GM21737 (cell line): Measurements from ENCODE around the gene OPN3.
A peak's percentile ranks its signal among the peaks of the same experiment; 100 is the strongest.

ENCODE experiments used
- ATAC-seq: cut with Tn5 transposase; IDR thresholded peaks from one replicate; pipeline ENCODE4 v1.9.1; 2021; ENCODE audit warnings: mild to moderate bottlenecking, moderate library complexity; ENCODE audit not compliant: unreplicated experiment

OPN3 gene

DNA sequence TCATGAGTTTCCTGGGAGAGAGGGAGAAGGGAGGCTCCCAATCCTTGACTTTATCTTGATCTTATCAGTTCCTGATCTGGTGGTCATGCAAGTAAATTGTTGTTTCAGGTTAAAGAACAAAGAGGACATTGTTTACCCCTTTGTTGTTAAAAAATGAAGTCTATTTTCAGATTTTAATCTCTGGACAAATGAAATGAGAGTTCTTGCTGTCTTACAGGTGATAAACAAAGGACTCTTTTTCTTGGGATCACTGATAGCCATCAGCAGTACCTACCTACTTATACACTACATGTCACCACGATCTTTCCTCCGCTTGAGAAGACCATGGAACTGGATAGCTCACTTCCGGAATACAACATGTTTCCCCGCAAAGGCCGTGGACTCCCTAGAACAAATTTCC, 48.4 kb downstream of the OPN3 start:
- ATAC-seq = no peak

DNA sequence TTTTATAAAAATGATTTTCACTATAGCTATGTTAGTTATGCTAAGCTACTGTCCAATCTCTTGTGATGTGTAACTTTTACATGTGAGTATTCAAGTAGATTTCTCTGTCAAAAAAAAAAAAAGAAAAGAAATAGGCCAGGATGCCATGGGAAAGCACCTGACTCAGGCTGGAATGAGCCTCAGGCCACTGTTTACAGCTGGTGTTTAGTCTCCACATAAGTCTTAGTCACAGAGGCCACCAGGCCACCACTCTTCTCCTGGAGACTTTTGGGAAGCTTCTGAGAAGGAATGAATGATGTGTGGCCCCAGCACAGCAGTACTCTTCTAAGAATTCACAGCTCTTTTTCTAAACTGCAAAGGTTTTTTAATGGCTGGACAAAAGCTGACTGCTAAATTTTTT, 48.9 kb downstream of the OPN3 start:
- ATAC-seq = no peak

DNA sequence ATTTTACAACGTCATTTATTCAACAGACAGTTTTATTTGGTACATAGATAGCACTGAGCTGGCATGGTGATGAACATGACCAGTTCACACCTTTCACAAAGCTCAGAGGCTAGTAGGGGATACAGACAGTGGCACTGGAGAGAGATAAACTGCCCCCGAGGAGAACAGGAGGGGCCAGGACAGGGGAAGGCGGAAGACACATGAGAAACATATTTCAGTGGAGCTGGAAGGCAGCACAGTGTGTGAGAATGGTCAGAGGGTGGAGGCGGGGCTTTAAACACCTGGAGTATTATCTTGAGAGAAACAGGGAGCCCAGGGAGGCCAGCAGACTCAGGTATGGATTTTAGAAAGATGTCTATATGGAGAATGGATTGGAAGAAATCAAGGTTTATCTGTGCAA, 49.5 kb downstream of the OPN3 start:
- no peak for ATAC-seq

DNA sequence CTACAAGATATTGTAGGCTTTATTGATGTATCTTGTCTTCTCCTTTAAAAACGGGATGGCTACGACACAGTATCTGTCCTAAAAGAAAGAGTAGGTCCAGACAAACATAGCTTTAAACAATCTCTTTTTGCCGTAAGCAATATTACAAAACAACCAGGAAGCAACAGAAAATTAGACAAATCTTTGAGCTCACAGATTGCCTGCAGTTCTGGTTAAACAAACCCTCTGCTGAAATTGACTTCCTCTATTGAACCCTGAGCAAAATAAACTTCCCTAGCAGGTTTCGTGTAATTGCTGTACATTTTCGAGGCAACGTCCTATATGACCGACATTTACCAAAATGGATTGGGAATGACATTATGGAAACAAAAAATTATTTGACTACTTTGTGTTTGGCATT, 50.6 kb downstream of the OPN3 start:
- ATAC-seq = no peak

DNA sequence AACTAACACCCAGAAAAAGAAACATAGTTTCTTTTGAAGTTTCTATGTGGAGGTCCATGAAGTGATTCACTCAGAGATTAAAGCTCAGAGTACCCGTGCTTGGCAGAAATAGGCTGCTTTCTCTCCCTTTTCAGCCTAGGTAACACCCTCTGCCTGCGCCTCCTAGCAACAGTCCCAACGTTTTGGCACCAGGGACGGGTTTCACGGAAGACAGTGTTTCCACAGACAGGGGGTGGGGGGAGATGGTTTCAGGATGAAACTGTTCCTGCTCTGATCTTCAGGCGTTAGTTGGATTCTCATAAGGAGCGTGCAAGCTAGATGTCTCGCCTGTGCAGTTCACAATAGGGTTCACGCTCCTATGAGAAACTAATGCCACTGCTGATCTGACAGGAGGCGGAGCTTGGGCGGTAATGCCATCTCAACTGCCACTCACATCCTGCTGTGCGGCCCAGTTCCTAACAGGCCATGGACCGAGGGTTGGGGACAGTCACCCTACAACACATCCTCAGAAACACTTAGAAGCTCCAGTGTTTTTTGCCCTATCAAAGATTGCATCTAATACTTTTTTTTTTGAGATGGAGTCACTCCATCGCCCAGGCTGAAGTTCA, 53.2 kb downstream of the OPN3 start:
- ATAC-seq = no peak

DNA sequence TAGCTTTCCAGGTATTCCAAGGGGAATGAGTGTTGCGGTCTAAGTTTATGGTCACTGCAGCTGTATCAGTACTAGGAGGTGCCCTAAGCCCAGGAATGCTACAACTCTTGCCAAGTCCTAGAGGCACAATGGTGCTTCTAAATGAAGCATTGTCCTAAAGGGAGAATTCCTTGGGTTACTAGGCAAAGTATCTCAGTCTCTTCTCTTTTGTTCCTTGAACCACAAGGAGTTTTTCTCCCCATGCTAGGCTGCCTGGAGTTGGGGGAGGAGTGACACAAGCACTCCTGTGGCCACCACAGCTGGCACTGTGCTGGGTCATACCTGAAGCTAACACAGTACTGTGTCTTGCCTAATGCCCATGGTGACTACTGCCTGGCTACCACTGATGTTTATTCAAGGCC, 57.2 kb downstream of the OPN3 start:
- ATAC-seq = no peak

DNA sequence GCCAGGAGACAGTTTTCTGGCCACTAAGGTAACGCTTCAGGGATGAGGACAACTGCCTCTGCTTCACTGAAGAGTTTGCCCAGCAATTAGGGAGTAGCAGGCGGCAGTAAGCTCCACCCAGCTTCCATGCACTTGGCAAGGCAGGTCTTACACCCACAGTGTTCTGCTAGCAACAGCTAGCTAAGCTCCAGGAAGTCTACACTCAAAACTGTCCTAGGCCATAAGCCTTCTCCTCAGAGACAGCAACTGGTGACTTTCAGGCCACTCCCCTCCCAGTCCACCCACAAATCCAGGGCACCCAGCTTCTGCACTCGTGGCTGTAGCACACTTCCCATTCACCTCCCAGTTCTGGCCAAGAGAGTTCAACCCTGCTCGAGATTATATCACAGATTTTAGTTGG, 60.7 kb downstream of the OPN3 start:
- no peak for ATAC-seq

DNA sequence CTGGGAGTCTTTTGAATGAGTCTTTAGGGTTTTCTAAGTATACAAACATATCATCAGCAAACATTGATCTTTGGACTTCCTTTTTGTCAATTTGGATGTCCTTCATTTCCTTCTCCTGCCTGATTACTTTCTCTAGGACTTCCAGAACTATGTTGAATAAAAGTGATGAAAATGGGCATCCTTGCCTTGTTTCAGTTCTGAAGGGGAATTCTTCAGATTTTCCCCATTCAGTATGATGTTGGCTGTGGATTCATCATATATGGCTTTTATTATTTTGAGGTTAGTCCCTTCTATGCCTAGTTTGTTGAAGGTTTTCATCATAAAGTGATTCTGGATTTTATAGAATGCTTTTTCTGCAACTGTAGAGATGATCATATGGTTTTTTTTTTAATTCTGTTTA, 66.0 kb downstream of the OPN3 start:
- ATAC-seq = no peak

DNA sequence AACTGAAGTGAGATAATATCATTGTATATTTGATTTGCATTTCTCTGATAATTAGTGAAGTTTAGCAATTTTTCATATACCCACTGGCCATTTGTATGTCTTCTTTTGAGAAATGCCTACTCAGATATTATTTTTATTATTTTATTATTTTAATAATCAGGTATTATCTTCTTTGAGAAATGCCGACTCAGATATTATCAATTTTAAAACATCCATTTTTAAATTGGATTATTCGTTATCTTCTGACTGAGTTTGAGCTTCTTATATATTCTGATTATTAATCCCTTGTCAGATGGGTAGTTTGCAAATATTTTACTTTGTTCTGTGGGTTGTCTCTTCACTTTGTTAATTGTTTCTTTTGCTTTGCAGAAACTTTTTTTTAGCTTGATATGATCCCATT, 70.3 kb downstream of the OPN3 start:
- no peak for ATAC-seq

DNA sequence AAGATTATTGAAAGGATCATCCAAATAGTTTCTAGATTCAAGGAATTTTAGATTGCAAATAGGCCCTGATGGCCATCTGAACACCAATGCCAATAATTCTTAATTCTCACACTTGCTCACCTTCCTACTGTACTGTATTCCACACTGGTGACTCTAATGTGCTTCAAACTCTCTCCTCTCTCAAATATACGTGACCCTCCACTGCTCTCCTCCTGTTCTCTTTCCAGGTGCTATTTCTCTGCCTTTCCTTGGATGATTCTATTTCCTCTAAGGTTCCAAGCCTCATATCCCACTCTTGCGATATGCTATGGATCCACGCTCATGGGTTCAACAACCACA, 79.4 kb downstream of the OPN3 start:
- ATAC-seq = no peak

DNA sequence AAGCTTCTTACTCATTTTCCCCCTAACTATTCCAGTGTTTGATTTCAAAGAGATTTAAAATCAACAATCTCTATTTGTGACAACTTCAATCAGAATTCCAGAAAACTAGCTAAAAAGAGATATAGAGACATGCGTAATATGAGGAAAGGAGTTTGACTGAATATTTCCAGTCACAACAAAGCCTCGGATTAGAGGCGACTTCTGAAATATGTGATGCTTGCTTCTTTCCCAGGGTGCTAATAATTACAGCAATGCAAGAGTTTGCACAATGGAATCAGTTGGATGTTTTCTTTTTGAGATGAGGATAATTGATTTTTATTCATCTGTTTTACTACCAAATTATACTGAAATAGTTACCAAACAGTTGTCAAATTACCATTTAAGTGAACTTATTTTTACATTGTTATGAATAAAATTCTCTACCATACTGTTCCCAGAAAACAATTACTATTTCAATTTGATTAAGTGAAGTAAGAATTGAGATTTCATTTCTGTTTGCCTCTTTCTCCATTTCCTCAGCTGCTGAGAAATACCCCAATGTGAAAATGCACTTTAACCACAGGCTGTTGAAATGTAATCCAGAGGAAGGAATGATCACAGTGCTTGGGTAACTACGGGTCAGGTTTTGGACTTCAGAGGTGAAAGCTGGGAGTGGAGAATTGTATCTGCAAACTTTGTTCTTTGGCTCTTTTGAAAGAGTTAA, 79.9 kb downstream of the OPN3 start:
- no peak for ATAC-seq

DNA sequence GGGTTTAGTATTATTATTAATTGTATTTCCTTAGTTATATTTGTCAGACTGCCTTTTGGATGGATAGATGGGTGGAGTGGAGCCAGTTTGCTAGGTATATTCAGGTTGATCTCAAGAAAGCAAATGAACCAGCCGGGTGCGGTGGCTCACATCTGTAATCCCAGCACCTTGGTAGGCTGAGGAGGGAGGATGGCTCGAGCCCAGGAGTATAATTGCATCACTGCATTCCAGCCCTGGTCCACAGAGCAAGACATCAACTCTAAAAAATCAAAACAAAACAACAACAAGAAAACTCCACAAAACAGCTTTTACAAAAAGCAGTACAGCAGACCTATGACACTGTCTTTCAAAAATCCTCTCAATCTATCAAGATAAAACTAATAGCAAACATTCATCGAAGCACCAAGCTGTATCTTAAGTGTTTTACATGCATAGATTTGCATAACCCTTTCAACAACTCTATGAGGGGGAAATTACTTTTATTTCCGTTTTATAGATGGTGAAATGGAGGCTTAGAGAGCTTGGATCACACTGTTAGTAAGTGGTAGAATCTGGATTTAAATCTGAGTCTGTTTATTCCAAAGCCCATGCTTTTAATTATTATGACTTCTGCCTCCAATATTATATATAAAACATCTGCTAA, 82.5 kb downstream of the OPN3 start:
- no peak for ATAC-seq

DNA sequence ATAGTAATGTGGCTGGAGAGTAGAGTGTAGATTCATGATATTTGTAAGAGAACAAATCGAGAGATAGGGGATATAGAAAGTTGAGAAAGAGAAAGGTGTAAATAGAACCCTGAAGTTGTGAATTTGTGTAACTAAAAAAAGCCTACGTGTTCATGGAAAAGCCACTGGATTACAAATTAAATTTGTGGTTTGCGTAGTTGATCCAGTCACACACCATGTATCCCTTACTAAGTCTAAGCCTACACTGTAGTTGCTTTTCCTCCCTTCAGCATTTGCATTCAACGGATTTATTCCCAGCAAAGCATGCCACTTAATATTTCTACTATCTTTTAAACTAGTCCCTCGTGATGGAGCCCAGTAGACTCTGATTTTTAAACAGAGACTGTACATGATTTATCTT, 83.1 kb downstream of the OPN3 start:
- no peak for ATAC-seq

DNA sequence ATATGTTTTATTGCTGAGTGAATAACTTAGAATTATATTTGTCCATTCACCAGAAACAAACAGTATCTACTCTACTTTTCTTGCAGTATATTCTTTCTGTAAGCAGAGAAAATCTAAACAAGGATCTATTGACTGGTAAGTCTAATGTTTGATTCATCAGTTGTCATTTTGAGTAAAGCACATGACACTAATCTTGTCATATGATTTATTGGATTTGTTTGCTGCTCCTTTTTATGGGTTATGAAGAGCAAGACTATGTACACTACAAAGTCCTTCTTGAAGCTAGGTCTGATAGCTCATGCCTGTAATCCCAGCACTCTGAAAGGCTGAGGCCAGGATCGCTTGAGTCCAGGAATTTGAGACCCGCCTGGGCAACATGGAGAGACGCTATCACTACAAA, 84.6 kb downstream of the OPN3 start:
- ATAC-seq = no peak

DNA sequence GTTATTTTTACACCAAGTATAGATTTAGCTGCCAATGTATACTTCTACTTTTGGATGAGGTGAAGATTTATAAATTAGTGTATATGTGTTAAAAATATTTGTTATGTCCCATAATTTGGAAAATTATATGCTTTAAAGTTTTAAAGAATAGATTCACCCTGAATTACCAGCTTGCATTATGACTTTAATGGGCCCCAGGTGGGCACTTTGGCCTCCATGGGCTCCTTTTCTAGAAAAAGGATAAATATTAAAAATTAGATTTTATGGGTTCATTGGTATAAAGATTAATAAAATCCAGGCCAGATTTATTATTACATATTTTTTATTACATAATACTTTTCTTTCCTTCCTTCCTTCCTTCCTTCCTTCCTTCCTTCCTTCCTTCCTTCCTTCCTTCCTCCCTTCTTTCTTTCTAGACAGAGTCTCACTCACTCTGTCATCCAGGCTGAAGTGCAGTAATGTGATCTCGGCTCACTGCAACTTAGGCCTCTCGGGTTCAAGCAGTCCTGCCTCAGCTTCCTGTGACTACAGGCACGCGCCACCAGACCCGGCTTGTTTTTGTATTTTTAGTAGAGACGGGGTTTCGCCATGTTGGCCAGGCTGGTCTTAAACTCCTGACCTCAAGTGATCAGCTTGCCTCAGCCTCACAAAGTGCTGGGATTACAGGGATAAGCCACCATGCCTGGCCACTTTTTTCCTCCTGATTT, 86.1 kb downstream of the OPN3 start:
- no peak for ATAC-seq

DNA sequence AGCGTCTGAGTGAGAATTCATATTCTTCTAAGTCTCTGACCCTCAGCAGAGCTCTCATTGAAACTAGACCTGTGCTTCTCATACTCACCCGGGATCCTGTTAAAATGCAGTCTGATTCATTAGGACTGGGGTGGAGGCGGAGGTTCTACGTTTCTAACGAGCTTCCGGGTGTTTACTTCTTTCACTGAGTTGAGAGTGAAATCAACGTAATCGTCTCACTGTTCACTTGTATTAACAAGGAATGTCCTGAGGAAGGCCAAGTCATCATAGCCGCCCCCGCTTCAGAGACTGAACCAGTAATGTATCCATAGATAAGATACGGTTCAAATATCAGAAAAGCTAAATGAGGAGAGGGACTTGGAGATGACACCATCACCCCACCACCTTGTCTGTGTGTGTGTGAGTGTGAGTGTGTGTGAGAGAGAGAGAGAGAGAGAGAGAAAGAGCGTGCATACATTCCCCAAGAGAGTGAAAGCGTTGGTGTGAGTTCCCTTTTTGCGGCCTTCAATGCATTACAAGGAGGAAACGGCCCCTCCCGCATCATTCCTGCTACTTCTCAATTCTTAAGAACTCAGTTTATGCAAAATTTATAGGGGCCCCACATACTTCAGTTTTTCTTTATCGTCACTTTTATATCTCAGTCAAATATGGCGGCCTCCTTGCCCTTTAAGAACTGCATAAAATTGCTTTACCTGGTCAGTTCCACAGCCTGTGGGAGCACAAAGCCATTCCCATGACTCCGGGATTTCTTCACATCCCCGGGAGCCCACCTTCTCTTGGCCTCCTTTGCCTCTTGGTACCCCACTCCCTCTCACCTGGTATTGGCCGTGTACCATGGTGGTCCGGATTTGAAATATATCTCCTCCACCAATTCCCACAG, 88.2 kb downstream of the OPN3 start:
- peak; percentile 79 for ATAC-seq

DNA sequence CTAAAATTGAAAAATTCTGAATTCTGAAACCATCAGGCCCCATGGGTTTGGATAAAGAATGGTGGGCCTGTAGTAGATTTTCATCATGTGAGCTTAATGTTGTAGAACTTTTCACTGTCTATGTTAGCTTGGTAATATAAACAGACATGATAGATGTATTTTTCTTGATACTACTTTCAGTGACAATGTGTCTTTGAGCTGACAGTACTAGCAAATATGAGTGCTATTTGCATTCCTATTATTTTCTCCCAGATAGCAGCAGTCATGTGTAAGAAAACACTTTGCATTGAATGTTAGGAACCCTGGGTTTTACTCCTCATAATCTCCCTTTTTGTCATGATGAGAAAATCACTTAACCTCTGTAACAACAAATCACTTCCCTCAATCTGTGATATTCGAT, 89.9 kb downstream of the OPN3 start:
- no peak for ATAC-seq

DNA sequence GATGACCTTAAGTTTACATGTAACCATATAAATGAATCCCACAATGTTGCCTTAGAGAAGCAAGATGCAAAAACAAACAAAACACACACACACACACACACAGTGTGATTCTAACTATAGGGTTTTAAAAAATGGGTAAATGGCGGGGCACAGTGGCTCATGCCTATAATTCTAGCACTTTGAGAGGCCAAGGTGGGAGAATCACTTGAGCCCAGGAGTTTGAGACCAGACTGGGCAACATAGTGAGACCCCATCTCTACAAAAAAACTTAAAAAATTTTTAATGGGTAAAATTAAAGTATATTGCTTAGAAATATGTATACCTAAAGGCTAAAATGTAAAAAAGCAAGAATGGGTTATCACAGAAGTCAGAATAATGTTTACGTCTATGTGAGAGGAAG, 92.2 kb downstream of the OPN3 start:
- ATAC-seq = no peak
